AG08395 (cell line): ENCODE data around the gene TBC1D22A.

Experiments
- DNase-seq: peaks from one replicate; pipeline ENCODE4 v3.0.0; 2012; ENCODE audit warnings: mixed read lengths, low spot score

Gene TBC1D22A

GRCh38 chr22:47143249-47143938 is 380.9 kb downstream of the TBC1D22A start:
- DNase-seq, result no peak

GRCh38 chr22:47144076-47144765 is 381.8 kb downstream of the TBC1D22A start:
- DNase-seq, result no peak

GRCh38 chr22:47144791-47145425 is 382.5 kb downstream of the TBC1D22A start:
- no peak for DNase-seq

- DNase-seq, result no peak
Measured at GRCh38 chr22:47145883-47146282, 383.4 kb downstream of the TBC1D22A start.

- DNase-seq, result no peak
Measured at GRCh38 chr22:47146391-47146790, 383.9 kb downstream of the TBC1D22A start.

GRCh38 chr22:47146941-47147340 is 384.5 kb downstream of the TBC1D22A start:
- no peak for DNase-seq

- no peak for DNase-seq
Measured at GRCh38 chr22:47147572-47147971, 385.1 kb downstream of the TBC1D22A start.

- DNase-seq, result no peak
Measured at GRCh38 chr22:47148510-47148909, 386.1 kb downstream of the TBC1D22A start.

- DNase-seq, result no peak
Measured at GRCh38 chr22:47148956-47149728, 386.7 kb downstream of the TBC1D22A start.

- no peak for DNase-seq
Measured at GRCh38 chr22:47149976-47150375, 387.5 kb downstream of the TBC1D22A start.

- no peak for DNase-seq
Measured at GRCh38 chr22:47150426-47150825, 388.0 kb downstream of the TBC1D22A start.

GRCh38 chr22:47151064-47151463 is 388.6 kb downstream of the TBC1D22A start:
- no peak for DNase-seq

- DNase-seq, result peak; percentile 17
Measured at GRCh38 chr22:47151490-47151889, 389.0 kb downstream of the TBC1D22A start.

- DNase-seq, result no peak
Measured at GRCh38 chr22:47152236-47152635, 389.8 kb downstream of the TBC1D22A start.

GRCh38 chr22:47152938-47153337 is 390.5 kb downstream of the TBC1D22A start:
- no peak for DNase-seq

- DNase-seq, result no peak
Measured at GRCh38 chr22:47153854-47154525, 391.5 kb downstream of the TBC1D22A start.

- peak; percentile 71 for DNase-seq
Measured at GRCh38 chr22:47154621-47155081, 392.2 kb downstream of the TBC1D22A start.

GRCh38 chr22:47155131-47155885 is 392.9 kb downstream of the TBC1D22A start:
- no peak for DNase-seq

GRCh38 chr22:47155912-47156311 is 393.5 kb downstream of the TBC1D22A start:
- DNase-seq, result no peak

- no peak for DNase-seq
Measured at GRCh38 chr22:47156352-47157092, 394.1 kb downstream of the TBC1D22A start.
